ENCODE results near the gene F10.

The F10 gene

DNA sequence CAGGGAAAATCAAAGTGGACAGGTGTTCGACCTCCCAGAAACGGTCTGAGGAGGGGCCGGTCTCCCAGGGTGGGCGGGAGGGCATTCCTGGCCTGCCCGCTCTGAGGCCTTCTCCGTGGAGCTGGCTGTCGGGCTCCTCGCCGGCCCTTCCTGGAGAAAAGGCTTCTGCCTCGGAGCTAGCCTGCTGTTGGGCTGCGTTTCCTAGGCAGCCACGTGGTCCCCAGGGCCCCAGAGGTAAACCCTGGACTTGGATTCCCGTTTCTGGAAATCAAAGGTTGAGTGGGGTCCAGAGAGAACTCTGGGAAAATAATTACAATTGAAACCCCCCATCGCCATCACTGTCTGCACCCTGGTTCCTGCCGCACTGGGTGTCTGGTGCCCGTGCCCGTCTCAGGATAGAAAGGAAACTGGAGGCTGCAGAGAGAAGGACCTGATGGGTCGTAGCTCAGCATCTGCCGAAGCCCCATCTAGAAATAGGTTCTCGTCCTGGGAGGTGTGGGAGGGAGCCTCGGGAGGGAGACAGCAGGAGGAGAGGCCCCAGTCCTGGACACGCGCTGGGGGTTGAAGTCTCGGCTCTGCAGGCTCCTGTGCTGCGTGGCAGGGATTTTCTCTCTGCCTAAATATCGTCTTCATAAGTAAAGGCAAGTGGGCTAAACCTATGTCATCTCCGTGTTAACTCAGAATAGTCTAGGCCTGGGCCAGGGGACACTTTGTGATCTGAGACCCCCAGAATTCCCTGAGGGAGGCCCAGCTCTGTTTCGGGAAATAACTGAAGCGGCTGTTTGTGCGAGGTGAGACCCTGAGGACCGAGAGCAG, 28.2 kb downstream of the F10 start:
- WGBS: 92% methylated on average over 30 of the region's 31 CpGs
- no peak overlapping the region for H3K27ac ChIP-seq (ENCODE audit: low read length, poor library complexity, severe bottlenecking)

DNA sequence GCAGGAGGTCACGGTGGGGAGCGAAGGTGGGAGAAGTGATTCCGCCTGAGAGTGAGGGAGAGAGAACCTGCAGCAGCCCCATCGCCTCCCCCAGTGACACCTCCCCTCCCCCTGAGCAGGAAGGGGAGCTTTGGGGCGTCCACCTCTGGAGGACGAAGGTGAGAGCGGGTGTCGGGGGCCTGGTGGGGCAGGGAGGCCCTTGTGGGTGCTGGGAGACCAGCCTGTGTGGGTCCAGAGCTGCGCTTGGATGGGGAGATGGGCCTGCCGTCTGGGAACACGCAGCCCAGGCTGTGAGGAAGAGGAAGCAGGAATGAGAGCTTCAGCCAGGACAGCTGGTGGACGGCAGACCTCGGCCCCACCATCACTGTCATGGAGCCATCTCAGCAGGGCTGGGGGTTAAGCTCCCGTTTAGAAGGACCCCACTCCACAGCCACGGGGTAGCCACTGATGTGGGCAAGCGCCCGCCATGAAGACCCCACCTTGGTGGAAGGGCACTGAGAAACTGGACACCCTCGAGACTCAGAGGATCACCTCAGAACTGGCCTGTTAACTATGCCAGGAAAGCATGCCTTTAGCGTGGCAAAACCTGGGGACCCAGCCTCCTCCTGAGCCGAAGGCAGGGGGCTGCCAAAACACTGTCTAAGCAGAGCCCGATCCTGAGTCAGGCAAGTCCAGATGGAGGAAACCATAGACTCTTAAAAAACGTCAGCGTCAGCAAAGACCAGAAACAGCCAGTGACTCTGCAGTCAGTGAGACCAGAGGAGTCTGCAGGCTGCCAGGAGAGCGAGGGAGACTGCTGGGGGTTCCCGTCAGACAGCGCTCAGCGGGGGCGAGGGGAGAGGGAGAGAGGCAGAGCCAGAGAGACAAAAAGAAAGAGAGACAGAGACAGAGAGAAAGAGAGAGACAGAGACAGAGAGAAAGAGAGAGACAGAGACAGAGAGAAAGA, 29.4 kb downstream of the F10 start:
- no peaks in the 10 kb centered on the region for H3K9me3 ChIP-seq (ENCODE audit: control insufficient read depth, low read length)
- H3K9ac ChIP-seq (ENCODE audit: low read length): peak overlapping the region; percentile 93
- H3K79me1 ChIP-seq (replicated peaks; ENCODE audit: low read length, poor library complexity, severe bottlenecking): no peaks in the 10 kb centered on the region
- peak overlapping the region; percentile 20 to 75 for H3K4me3 ChIP-seq (ENCODE audit: insufficient read depth in 1 of 2, low read depth in 1 of 2, low read length in 2 of 2)
- no peak overlapping the region for H3K23ac ChIP-seq (ENCODE audit: low read length in 2 of 2)
- peaks cover 16% of the 10 kb centered on the region for H3K4me1 ChIP-seq (ENCODE audit: control insufficient read depth, insufficient read depth, low read depth, low read length)
- H2BK12ac ChIP-seq (ENCODE audit: low read length in 2 of 2): peak overlapping the region; percentile 7 to 61
- WGBS: 71% methylated on average over 26 of the region's 28 CpGs
- H2BK5ac ChIP-seq (ENCODE audit: low read depth, low read length, poor library complexity, severe bottlenecking): no peak overlapping the region
- peak; percentile 71 for DNase-seq
- H3K27ac ChIP-seq (ENCODE audit: low read length, poor library complexity, severe bottlenecking): no peak overlapping the region
- H3K27me3 ChIP-seq (ENCODE audit: control insufficient read depth in 1 of 2, insufficient read depth in 1 of 2, low read length in 2 of 2): peaks cover 0 to 2% of the 10 kb centered on the region in 2 experiments
- H3K36me3 ChIP-seq (ENCODE audit: control insufficient read depth in 1 of 2, insufficient read depth in 2 of 2, low read depth in 1 of 2, low read length in 2 of 2): no peaks in the 10 kb centered on the region
- no peak overlapping the region for H2AFZ ChIP-seq (ENCODE audit: low read depth, low read length)
- H3K4me2 ChIP-seq (ENCODE audit: low read length, poor library complexity, severe bottlenecking): peak overlapping the region; percentile 48
- no peak overlapping the region for H3K14ac ChIP-seq (ENCODE audit: low read length in 2 of 2)
- H4K91ac ChIP-seq (ENCODE audit: low read length): peak overlapping the region; percentile 6
- H2AK5ac ChIP-seq (ENCODE audit: low read length, severe bottlenecking): peak overlapping the region; percentile 53
- H3K4ac ChIP-seq (ENCODE audit: low read depth in 1 of 2, low read length in 2 of 2): peak overlapping the region; percentile 65 to 71
- H2BK15ac ChIP-seq (ENCODE audit: low read depth, poor library complexity, severe bottlenecking): peak overlapping the region; percentile 63
- peak overlapping the region; percentile 69 for H4K8ac ChIP-seq (ENCODE audit: low read length)
- H3K18ac ChIP-seq (ENCODE audit: low read depth in 1 of 2, low read length in 2 of 2): peak overlapping the region; percentile 75 to 78
- H2BK120ac ChIP-seq (ENCODE audit: low read depth, low read length): peak overlapping the region; percentile 57

More for the DNA sequence above, 28.2 kb downstream of the F10 start:
- H3K4ac ChIP-seq (ENCODE audit: low read depth in 1 of 2, low read length in 2 of 2): no peak overlapping the region
- no peak for DNase-seq
- no peak overlapping the region for H3K23ac ChIP-seq (ENCODE audit: low read length in 2 of 2)
- no peak overlapping the region for H3K4me3 ChIP-seq (ENCODE audit: insufficient read depth in 1 of 2, low read depth in 1 of 2, low read length in 2 of 2)
- H3K14ac ChIP-seq (ENCODE audit: low read length in 2 of 2): no peak overlapping the region
- no peak overlapping the region for H2BK12ac ChIP-seq (ENCODE audit: low read length in 2 of 2)
- no peak overlapping the region for H3K4me2 ChIP-seq (ENCODE audit: low read length, poor library complexity, severe bottlenecking)
- peaks cover 16% of the 10 kb centered on the region for H3K4me1 ChIP-seq (ENCODE audit: control insufficient read depth, insufficient read depth, low read depth, low read length)
- no peak overlapping the region for H2BK15ac ChIP-seq (ENCODE audit: low read depth, poor library complexity, severe bottlenecking)
- no peak overlapping the region for H2BK5ac ChIP-seq (ENCODE audit: low read depth, low read length, poor library complexity, severe bottlenecking)
- no peak overlapping the region for H2AK5ac ChIP-seq (ENCODE audit: low read length, severe bottlenecking)
- H4K91ac ChIP-seq (ENCODE audit: low read length): no peak overlapping the region
- H3K9me3 ChIP-seq (ENCODE audit: control insufficient read depth, low read length): no peaks in the 10 kb centered on the region
- no peak overlapping the region for H2BK120ac ChIP-seq (ENCODE audit: low read depth, low read length)
- H4K8ac ChIP-seq (ENCODE audit: low read length): no peak overlapping the region
- no peaks in the 10 kb centered on the region for H3K79me1 ChIP-seq (replicated peaks; ENCODE audit: low read length, poor library complexity, severe bottlenecking)
- peaks cover 0 to 5% of the 10 kb centered on the region in 2 experiments for H3K27me3 ChIP-seq (ENCODE audit: control insufficient read depth in 1 of 2, insufficient read depth in 1 of 2, low read length in 2 of 2)
- H2AFZ ChIP-seq (ENCODE audit: low read depth, low read length): no peak overlapping the region
- no peak overlapping the region for H3K18ac ChIP-seq (ENCODE audit: low read depth in 1 of 2, low read length in 2 of 2)
- H3K36me3 ChIP-seq (ENCODE audit: control insufficient read depth in 1 of 2, insufficient read depth in 2 of 2, low read depth in 1 of 2, low read length in 2 of 2): no peaks in the 10 kb centered on the region
- no peak overlapping the region for H3K9ac ChIP-seq (ENCODE audit: low read length)

DNA sequence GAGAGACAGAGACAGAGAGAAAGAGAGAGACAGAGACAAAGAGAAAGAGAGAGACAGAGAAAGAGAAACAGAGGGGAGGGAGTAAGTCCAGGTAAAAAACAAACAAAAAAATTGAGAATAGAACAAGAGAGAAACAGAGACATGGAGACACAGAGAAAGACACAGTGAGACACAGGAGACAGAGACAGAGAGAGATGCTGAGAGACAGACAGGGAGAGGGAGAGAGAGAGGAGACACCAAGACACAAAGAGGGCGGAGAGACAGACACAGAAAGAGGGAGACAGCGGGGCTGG, 30.0 kb downstream of the F10 start:
- Histone ChIP-seq H2BK120ac (ENCODE audit: low read depth, low read length) (no peak overlapping the region), H3K14ac (ENCODE audit: low read length in 2 of 2) (no peak overlapping the region), H3K4ac (ENCODE audit: low read depth in 1 of 2, low read length in 2 of 2) (peak overlapping the region in 1 of 2 experiments; percentile 49), H2AK5ac (ENCODE audit: low read length, severe bottlenecking) (no peak overlapping the region), H2BK12ac (ENCODE audit: low read length in 2 of 2) (peak overlapping the region; percentile 61 to 75), H3K4me3 (ENCODE audit: insufficient read depth in 1 of 2, low read depth in 1 of 2, low read length in 2 of 2) (peak overlapping the region in 1 of 2 experiments; percentile 75), H2AFZ (ENCODE audit: low read depth, low read length) (peak overlapping the region; percentile 80), H3K18ac (ENCODE audit: low read depth in 1 of 2, low read length in 2 of 2) (peak overlapping the region; percentile 74 to 96), H2BK15ac (ENCODE audit: low read depth, poor library complexity, severe bottlenecking) (no peak overlapping the region), H3K23ac (ENCODE audit: low read length in 2 of 2) (no peak overlapping the region), H3K79me1 (replicated peaks; ENCODE audit: low read length, poor library complexity, severe bottlenecking) (no peaks in the 10 kb centered on the region), H3K9ac (ENCODE audit: low read length) (peak overlapping the region; percentile 93), H3K36me3 (ENCODE audit: control insufficient read depth in 1 of 2, insufficient read depth in 2 of 2, low read depth in 1 of 2, low read length in 2 of 2) (no peaks in the 10 kb centered on the region), H4K91ac (ENCODE audit: low read length) (peak overlapping the region; percentile 97), H3K4me1 (ENCODE audit: control insufficient read depth, insufficient read depth, low read depth, low read length) (peaks cover 16% of the 10 kb centered on the region), H3K4me2 (ENCODE audit: low read length, poor library complexity, severe bottlenecking) (peak overlapping the region; percentile 23), H3K9me3 (ENCODE audit: control insufficient read depth, low read length) (no peaks in the 10 kb centered on the region), H3K27me3 (ENCODE audit: control insufficient read depth in 1 of 2, insufficient read depth in 1 of 2, low read length in 2 of 2) (no peaks in the 10 kb centered on the region), H3K27ac (ENCODE audit: low read length, poor library complexity, severe bottlenecking) (no peak overlapping the region), H2BK5ac (ENCODE audit: low read depth, low read length, poor library complexity, severe bottlenecking) (no peak overlapping the region), H4K8ac (ENCODE audit: low read length) (peak overlapping the region; percentile 94)
- WGBS: 54% methylated on average over 2 of the region's 2 CpGs
- DNase-seq: no peak

Data from mesenchymal stem cell (in vitro differentiated cells and primary cell).